Psoas muscle (tissue), 8 donors: ENCODE results near the gene UBA52. TPM values are rescaled to one million over a fixed set of nuclear protein-coding genes. Genes with fewer than 3 reads are reported as not detected.

Experiments used
- ATAC-seq, 4 donors: fragments of 200-7000 bp; cut with Tn5 transposase; one replicate each; pipeline ENCODE4 v1.9.1; 2020; ENCODE audit warnings: moderate library complexity in 3 of 4, mild to moderate bottlenecking in 2 of 4
- DNase-seq, 2 donors: peaks; one replicate each; pipeline ENCODE4 v3.0.0-alpha.2; 2020
- H3K27ac ChIP-seq: fragments of 200-600 bp; one replicate; pipeline ENCODE4 v1.8.0; 2022
- H3K27me3 ChIP-seq, 3 donors: fragments of 200-600 bp in 1 of 3; one replicate each; pipeline versions ENCODE4 v1.6.1 to v1.8.0; 2013 to 2022; ENCODE audit warnings: low read length in 2 of 3, mild to moderate bottlenecking in 2 of 3, moderate library complexity in 1 of 3; ENCODE audit not compliant: insufficient read depth in 3 of 3
- H3K36me3 ChIP-seq, 2 donors: fragments of 200-600 bp in 1 of 2; one replicate each; pipeline versions ENCODE4 v1.6.1 to v1.8.0; 2013 to 2022; ENCODE audit warnings: low read depth in 1 of 2, mild to moderate bottlenecking in 1 of 2, moderate library complexity in 1 of 2; ENCODE audit not compliant: insufficient read depth in 1 of 2
- H3K4me1 ChIP-seq: fragments of 200-600 bp; one replicate; pipeline ENCODE4 v1.8.0; 2022
- H3K4me3 ChIP-seq: fragments of 200-600 bp; one replicate; pipeline ENCODE4 v1.8.0; 2022; ENCODE audit warnings: mild to moderate bottlenecking
- H3K9me3 ChIP-seq: fragments of 200-600 bp; one replicate; pipeline ENCODE4 v1.8.0; 2022
- CTCF ChIP-seq: fragments of 200-600 bp; IDR thresholded peaks from one replicate; pipeline ENCODE4 v1.8.0; 2022; ENCODE audit warnings: antibody characterized with exemption
- WGBS, 3 donors: extraction: QIAGEN DNeasy Blood & Tissue Kit; methylation state at CpG; one replicate each; pipeline versions ENCODE4 v1.1.6 to v1.1.7; 2013; 5-methylcytosine and 5-hydroxymethylcytosine counted together
- intact Hi-C, 2 donors: fragments of 100-400 bp; cut with DNase I; formaldehyde crosslinking; loops; one replicate each; pipeline versions ENCODE4 v1.11.0 to v1.14.2; 2022
- polyA plus RNA-seq, 3 donors: library from polyadenylated mRNA; stranded (reverse); fragments of 200-250 nt; gene quantifications; one replicate each; pipeline ENCODE4 v1.2.3, GENCODE V29; 2013
- total RNA-seq, 4 donors: library from RNA; stranded (reverse); fragmentation: NEBNext Ultra II Directional in 2 of 4; extraction: Animal tissue kit (Norgen Biotek cat#: 25700) in 2 of 4; gene quantifications; one replicate each; pipeline versions ENCODE4 v1.2.1 to v1.2.4, GENCODE V29; 2021 to 2023
- donor health status: healthy with polysubstance abuse.
- donor health status: DM: no; HTN: no; CAD: no; lungs with moderate emphysema.
- donor health status: Bipolar disorder and iron deficiency.
- donor health status: healthy.
- donor health status: DM: yes; HTN: yes; CAD: no.
- donor health status: DM: no; HTN: no; CAD: no.
- donor health status: DM: no; HTN: no; CAD: no.
- donor health status: DM: yes; HTN: yes; CAD: no.

UBA52 gene
- total and polyA plus RNA-seq, 7 donors = 877 to 1,553 (median 1,005) TPM

- 11 to 21% (median 16%) methylated on average over 16 to 32 of the region's 32 CpGs for WGBS, 3 donors
- intact Hi-C loops = no loop called here
- no peak overlapping the region for H3K27ac ChIP-seq
- H3K4me1 ChIP-seq = peaks cover 10% of the 10 kb centered on the region
- ATAC-seq (peak in 3 of 4 donors; percentile 20 to 38 (median 35)), DNase-seq (peak in 1 of 2 donors; percentile 22)
- peaks cover 0 to 60% (median 27%) of the 10 kb centered on the region in 3 donors for H3K27me3 ChIP-seq
- TF ChIP-seq CTCF = no peak
- no peaks in the 10 kb centered on the region for H3K36me3 ChIP-seq
- H3K9me3 ChIP-seq = no peaks in the 10 kb centered on the region
- H3K4me3 ChIP-seq = no peak overlapping the region
Measured at GRCh38 chr19:18603255-18603957, 31.7 kb downstream of the UBA52 start.

GRCh38 chr19:18603958-18604819 lies 32.5 kb downstream of the UBA52 start:
- no peak overlapping the region for H3K4me3 ChIP-seq
- intact Hi-C loops = no loop called here

GRCh38 chr19:18604820-18605159 lies 33.1 kb downstream of the UBA52 start:
- peaks cover 10% of the 10 kb centered on the region for H3K4me1 ChIP-seq
- no peaks in the 10 kb centered on the region for H3K36me3 ChIP-seq
- H3K4me3 ChIP-seq = no peak overlapping the region
- ATAC-seq = no peak
- no peaks in the 10 kb centered on the region for H3K9me3 ChIP-seq
- peaks cover 0 to 66% (median 26%) of the 10 kb centered on the region in 3 donors for H3K27me3 ChIP-seq
- 51 to 62% (median 58%) methylated on average over 10 of the region's 10 CpGs for WGBS, 3 donors
- no peak for TF ChIP-seq CTCF
- no peak for DNase-seq
- no peak overlapping the region for H3K27ac ChIP-seq
- intact Hi-C loops = no loop called here

More at GRCh38 chr19:18603958-18604819, 32.5 kb downstream of the UBA52 start:
- Histone ChIP-seq H3K9me3 (no peaks in the 10 kb centered on the region), H3K36me3 (no peaks in the 10 kb centered on the region), H3K27me3 (peaks cover 0 to 63% (median 28%) of the 10 kb centered on the region in 3 donors), H3K4me1 (peaks cover 10% of the 10 kb centered on the region), H3K27ac (no peak overlapping the region)
- ATAC-seq = peak in 1 of 4 donors; percentile 27
- no peak for DNase-seq
- no peak for TF ChIP-seq CTCF
- 25 to 31% (median 27%) methylated on average over 22 to 26 of the region's 26 CpGs for WGBS, 3 donors

- WGBS, 3 donors = 44 to 53% (median 47%) methylated on average over 15 to 17 of the region's 17 CpGs
- intact Hi-C loops = no loop called here
- DNase-seq = no peak
Measured at GRCh38 chr19:18605196-18605545, 33.5 kb downstream of the UBA52 start.

More at GRCh38 chr19:18605196-18605545, 33.5 kb downstream of the UBA52 start:
- no peak for TF ChIP-seq CTCF
- Histone ChIP-seq H3K9me3 (no peaks in the 10 kb centered on the region), H3K4me1 (peaks cover 10% of the 10 kb centered on the region), H3K27me3 (peaks cover 0 to 68% (median 26%) of the 10 kb centered on the region in 3 donors), H3K4me3 (peak overlapping the region; percentile 50), H3K27ac (no peak overlapping the region), H3K36me3 (no peaks in the 10 kb centered on the region)
- peak in 1 of 4 donors; percentile 6 for ATAC-seq
